ENCODE data around the gene PRTN3.
"Not testable (repeated sequence)": the region's sequence is repeated elsewhere in the genome, so short reads cannot be mapped to it uniquely, and the experiment has no call there.

Gene PRTN3

DNA sequence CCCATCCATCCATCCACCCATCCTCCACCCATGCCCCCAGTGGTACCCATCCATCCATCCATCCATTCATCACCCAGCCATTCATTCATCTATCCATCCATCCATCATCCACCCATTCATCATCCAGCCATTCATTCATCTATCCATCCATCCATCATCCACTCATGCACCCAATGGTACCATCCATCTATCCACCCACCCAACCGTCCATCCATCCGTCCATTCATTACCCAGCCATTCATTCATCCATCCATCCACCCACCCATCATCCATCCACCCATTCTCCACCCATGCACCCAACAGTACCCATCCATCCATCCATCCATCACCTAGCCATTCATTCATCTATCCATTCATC lies 24.3 kb upstream of the PRTN3 start:
- no peak for DNase-seq

DNA sequence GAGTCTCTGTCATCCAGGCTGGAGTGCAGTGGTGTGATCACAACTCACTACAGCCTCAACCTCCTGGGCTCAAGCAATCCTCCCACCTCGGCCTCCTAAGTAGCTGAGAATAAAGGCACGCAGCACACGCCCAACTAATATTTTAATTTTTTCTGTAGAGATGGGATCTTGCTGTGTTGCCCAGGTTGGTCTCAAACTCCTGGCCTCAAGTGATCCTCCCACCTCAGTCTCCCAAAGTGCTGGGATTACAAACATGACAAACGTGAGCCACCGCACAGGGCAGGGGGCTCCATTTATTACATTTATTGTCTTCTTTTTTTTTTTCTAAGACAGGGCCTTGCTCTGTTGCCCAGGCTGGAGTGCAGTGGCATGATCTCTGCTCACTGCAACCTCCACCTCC lies 20.6 kb upstream of the PRTN3 start:
- DNase-seq: not testable (repeated sequence)

DNA sequence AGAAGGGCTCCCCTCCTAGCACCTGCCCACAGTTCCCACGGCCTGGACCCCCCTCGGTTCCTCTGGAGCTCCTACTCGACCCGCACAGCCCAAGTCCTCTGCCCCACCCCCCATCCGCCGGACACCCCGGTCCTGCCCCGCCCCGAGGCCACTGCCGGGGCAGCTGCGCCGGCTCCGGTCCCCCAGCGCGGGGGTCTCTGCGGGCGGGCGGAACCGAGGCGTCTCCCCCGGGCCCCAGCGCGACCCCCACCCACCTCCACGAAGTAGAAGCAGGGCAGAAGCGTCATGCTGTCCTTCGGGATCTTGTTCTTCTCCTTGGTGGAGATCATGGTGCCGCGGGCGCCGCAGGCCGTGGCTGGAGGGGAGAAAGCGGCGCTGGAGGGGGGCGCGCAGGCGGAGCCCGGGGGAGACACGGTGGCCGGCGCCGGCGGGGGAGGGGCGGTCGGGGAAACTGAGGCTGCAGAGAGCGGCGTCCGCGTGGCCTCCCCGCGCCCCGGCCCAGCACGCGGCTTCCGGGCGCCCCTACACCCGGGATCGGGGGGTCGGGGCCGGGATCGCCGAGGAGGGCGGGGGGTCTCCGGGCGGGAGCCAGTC lies 19.5 kb upstream of the PRTN3 start:
- DNase-seq: no peak

DNA sequence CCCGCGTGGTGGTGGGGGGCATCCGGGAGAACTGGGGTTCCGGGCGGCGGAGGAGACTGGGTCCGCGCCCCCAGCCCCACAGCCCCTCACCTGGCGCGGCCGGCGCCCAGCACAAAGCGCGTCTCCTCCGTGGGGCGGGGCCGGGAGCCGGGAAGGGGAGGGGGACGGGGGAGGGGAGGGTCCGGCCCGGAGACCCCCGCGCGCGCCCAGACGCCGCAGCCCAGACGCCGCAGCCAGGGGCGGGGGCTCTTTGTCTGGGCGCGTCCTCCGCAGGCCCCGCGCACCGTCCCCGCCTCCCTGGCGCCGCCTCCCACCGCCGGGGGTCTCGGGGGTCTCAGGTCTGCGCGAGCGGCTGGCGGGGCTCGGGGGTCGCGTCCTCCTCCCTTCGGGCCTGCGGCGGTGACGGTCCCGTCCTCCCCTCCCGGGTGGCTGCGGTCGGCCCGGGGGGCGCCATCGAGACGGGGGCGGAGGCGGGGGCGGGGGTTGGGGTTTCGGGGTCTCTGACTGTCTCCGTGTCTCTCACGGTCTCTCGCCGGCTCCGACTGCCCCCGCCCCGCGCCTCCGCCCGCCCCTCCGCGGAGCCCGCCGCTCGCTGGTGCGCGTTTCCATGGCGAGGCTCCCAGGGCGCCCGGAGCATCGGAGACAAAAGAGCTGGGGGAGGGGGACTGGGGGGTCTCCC lies 18.8 kb upstream of the PRTN3 start, which contains the start of gene PLPPR3:
Gene PLPPR3 (minus strand): TSS at position 131 of the 679 bp plus-strand sequence. CDS start 396 bp downstream, outside the sequence.
- no peak for DNase-seq

DNA sequence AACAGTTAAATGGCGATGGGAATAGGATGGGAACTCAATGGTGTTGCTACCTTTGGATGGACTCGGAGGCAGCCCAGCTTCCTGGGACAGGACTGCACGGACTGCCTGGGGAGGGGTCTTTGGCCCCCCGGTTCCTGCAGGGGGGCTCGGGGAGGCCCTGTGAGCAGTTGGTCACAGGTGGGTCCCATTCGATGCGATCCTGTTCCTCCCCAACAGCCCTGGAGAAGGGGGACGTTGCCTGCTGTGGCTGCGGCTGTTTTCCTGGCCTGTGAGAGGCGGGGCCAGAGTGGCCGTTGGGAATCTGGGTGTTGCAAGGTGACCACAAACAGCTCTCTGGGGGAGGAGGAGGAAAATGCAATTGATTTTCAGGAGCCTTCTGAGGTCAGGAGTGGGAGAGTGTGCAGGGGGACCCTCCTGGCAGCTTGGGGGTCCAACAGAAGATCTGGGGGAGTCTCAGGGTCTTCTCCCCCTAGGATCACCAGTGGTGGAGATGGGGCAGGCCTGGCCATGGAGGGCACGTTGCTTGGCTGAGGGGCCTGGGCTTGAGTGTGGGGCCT lies 17.2 kb upstream of the PRTN3 start:
- DNase-seq: no peak

DNA sequence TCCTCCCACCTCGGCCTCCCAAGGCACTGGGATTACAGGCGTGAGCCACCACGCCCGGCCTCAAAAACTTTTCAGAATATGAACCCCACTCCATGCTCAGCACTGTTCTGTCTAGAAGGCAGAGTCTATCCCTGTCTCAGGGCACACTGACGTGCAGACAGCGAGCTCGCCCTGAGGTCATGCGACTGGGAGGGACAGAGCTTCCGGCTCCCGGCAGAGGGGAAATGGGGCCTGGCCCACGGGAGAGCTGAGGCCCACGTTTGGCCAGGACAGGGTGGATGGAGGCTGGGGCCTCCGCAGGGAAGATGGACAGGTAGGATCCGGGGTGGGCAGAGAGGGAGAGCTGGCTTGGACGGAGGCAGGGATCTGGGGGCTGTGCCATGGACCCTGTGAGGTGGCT lies 15.9 kb upstream of the PRTN3 start:
- DNase-seq: no peak

DNA sequence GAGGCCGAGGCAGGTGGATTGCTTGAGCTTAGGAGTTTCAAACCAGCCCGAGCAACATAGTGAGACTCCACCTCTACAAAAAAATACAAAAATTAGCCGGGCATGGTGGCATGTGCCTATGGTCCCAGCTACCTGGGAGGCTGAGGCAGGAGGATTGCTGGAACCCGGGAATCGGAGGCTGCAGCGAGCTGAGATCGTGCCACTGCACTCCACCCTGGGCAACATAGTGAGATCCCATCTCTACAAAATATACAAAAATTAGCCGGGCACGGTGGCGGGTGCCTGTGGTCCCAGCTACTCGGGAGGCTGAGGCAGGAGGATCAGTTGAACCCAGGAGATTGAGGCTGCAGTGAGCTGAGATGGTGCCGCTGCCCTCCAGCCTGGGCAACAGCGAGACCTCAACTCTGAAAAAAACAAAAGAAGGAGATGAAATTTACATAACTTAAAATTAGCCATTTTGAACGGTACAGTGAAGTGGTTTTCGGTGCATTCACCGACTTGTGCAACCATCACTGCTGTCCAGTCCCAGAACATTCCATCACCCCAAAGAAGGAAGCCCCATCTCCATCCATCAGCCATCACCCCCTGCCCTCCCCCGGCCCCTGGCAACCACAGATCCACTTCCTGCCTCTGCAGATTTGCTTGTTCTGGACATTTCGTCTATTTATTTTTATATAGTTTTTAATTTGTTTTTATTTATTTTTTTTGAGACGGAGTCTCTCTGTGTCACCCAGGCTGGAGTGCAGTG lies 14.7 kb upstream of the PRTN3 start:
- DNase-seq: no peak

DNA sequence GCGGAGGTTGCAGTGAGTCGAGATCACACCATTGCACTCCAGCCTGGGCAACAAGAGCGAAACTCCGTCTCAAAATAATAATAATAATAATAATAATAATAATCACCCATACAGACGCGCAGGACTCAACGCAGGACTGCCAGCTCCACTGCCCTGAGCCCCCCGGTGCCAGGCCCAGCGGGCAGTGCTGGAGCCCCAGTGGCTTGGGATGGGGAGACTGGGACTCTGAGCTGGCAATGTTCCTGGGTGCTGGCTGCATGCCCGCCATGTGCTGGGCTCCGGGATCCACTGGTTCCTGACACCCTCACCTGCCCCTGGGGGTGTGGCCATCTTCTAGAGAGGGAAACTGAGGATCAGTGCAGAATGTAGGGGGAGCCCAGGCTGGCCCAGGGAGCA lies 13.5 kb upstream of the PRTN3 start:
- no peak for DNase-seq

DNA sequence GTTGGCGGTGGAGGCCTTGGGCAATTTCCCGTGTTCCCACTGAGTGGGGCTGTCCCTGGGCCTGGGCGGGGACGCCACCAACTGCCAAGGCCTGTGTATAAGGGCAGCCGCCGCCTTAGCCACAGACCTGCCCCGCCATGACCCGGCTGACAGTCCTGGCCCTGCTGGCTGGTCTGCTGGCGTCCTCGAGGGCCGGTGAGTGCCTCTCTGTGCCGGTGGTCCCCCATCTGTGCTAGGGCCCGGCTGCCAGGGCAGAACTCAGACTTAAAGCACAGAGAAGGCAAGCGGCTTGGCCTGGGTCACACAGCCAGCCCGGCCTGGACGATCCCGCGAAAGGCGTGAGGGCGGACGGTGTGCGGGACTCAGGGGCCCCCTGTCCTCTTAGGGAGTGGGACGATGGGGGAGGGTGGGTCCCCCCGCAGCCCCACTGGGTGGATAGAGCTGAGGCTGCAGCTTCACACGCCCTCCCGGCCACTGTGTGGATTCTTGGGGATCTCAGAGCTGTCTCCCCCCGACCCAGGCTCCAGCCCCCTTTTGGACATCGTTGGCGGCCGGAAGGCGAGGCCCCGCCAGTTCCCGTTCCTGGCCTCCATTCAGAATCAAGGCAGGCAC lies 13.0 kb upstream of the PRTN3 start, which contains the start of gene AZU1:
Gene AZU1 (plus strand): TSS at position 128 of the 612 bp plus-strand sequence. CDS start 10 bp downstream, at position 138.
- DNase-seq: no peak

DNA sequence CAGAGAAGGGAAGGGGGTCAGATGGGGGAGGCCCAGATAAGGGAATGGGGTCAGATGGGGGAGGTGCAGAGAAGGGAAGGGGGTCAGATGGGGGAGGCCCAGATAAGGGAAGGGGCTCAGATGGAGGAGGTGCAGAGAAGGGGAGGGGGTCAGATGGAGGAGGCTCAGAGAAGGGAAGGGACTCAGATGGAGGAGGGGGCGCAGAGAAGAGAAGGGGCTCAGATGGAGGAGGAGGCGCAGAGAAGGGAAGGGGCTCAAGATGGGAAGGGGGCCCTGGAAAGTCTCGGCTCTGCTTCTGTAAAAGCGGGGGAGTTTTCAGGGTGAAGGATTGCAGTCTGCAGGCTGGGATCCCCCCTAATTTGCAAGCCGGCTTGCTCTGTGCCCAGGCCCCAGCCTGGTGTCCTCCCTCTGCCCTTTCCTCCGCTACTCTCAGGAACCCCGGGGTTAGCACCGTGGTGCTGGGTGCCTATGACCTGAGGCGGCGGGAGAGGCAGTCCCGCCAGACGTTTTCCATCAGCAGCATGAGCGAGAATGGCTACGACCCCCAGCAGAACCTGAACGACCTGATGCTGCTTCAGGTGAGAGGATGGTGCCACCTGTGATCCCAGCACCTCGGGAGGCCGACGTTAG lies 11.6 kb upstream of the PRTN3 start:
- DNase-seq: no peak

DNA sequence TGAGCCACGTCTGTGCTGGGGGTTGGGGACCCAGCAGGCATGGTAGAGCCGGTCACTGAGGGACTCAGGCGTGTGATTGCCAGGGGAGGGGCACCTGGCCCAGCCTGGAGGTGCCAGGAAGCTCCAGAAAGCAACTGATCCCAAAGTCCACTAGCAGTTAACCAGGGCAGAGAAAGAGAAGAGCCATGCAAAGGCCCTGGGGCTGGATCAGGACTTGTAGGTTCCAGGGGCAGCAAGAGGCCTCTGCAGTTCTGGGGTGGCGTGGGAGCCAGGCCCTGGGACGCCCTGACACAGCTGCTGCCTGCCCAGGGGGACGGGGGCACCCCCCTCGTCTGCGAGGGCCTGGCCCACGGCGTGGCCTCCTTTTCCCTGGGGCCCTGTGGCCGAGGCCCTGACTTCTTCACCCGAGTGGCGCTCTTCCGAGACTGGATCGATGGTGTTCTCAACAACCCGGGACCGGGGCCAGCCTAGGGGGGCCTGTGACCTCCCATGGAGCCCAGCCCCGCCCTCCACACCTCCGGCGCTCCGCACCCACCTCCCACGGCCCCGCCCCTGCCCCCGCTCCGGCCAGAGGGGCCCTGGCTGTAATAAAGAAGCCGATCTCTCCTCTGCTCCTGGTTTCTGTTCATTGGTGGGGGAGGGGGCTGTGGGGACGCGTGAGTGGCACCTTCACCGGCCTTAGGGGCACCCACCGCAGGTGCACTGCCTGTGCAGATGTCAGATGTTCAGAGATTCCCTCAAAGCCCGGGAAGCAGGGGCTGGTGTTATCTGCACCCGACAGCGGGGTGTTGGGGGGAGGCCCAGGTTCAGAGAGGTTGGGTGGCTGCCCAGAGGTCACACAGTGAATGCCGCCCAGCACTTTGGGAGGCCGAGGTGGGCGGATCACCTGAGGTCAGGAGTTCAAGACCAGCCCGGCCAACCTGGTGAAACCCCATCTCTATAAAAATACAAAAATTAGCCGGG lies 9.1 kb upstream of the PRTN3 start:
- DNase-seq: no peak

DNA sequence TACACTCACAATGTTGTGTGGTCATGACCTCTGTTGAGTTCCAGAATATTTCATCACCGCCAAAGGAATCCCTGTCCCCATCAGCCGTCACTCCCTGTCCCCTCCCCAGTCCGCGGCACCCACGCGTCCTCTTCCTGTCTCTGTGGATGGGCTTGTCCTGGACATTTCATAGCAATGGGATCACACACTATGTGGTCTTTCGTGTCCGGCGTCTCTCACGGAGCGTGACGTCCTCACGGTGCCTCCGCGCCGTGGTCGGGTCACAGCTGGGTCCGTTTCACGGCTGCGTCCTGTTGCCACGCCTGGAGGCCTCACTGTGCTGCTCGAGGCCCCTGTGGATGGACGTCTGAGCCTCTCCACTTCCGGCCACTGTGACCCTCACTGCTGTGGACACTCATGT lies 6.6 kb upstream of the PRTN3 start:
- DNase-seq: no peak

DNA sequence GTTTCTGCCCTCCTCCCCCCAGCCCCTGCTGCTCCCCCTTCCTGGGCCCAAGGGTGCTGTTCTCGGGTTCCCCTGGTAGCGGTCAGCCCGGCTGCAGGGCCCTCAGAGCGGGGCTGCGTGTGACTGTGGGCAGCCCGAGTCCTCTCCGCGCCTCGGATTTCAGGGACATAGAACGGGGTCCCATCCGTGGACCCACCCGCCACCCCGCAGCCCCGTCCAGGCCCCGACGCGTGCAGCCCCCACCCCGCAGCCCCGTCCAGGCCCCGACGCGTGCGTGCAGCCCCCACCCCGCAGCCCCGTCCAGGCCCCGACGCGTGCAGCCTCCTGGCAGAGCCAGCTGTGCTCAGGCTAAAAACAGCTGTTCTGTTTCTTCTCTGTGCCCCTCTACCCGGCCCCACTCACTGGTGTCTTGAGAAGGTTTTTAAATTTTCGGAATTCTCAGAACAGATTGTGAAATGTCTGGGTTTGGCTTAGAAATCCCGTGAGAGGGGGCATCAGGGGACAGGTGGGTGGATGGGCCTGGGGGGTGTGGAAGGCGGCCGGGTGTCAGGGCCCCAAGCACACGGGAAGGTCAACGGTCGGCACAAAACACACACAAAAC lies 5.5 kb upstream of the PRTN3 start:
- no peak for DNase-seq

DNA sequence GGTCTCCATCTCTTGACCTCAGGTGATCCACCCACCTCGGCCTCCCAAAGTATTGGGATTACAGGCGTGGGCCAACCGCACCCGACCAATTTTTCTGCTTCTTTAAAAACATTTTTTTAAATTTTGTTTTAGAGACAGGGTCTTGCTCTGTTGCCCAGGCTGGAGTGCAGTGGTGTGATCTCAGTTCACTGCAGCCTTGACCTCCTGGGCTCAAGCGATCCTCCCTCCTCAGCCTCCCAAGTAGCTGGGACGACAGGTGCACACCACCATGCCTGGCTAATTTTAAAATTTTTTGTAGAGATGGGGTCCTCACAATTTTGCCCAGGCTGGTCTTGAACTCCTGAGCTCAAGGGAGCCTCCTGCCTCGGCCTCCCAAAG lies 2.0 kb downstream of the PRTN3 start:
- not testable (repeated sequence) for DNase-seq

DNA sequence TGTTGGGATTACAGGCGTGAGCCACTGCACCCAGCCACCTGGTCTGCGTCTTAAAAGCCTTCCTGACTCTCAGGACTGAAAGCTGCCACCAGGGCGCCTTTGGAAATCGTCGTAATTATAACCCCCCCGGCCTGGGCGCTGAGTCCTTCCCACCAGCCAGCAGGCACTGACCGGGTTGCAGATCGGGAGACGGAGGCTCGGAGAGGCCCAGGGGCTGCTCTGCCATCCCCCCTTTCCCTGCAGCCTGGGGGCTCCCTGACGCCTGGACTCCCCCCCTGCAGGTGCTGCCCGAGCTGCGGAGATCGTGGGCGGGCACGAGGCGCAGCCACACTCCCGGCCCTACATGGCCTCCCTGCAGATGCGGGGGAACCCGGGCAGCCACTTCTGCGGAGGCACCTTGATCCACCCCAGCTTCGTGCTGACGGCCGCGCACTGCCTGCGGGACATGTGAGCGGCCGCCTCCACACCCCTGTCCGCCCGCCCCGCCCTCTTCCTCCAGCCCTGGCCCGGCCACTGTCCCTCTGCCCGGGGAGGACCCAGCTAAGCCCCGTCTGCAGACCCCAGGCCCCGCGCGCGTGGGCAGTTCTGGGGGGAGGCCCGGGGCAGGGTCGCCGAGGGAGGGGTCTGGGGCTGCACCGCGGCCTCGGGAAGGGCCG lies 2.5 kb downstream of the PRTN3 start:
- no peak for DNase-seq

DNA sequence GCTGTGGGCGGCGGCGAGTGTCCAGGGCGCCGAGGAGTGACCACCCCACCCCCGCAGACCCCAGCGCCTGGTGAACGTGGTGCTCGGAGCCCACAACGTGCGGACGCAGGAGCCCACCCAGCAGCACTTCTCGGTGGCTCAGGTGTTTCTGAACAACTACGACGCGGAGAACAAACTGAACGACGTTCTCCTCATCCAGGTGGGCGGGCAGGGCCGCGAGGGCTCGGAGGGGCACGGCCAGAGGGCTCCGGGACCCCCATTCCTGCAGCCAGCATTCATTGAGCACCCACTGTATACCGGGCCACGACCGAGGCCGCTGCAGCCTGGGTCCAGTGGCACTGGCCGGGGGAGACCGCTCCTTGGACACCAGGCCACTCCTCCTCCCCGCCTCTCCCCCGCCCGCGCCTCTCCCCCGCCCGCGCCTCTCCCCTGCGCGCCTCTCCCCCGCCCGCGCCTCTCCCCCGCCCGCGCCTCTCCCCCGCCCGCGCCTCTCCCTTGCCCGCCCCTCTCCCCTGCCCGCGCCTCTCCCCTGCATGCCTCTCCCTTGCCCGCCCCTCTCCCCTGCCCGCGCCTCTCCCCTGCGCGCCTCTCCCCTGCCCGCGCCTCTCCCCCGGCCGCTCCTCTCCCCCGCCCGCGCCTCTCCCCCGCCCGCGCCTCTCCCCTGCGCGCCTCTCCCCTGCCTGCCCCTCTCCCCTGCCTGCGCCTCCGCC lies 3.2 kb downstream of the PRTN3 start:
- DNase-seq: no peak

DNA sequence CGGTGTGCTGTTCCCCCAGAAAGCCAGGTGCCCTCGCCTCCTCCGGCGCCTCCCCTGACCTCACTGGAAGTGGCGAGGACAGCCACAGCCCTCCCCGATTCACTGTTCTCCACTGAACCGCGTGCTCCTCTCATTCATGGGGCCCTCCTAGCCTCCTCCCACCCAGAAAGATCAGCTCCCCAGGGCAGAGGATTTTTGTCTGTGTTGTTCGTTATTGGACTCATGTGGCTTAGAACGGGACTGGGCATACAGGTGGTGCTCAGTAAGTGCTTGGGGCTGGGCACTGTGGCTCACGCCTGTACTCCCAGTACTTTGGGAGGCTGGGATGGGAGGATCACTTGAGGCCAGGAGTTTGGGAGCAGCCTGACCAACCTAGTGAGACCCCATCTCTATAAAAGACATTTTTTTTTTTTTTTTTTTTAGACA lies 3.8 kb downstream of the PRTN3 start:
- DNase-seq: no peak

DNA sequence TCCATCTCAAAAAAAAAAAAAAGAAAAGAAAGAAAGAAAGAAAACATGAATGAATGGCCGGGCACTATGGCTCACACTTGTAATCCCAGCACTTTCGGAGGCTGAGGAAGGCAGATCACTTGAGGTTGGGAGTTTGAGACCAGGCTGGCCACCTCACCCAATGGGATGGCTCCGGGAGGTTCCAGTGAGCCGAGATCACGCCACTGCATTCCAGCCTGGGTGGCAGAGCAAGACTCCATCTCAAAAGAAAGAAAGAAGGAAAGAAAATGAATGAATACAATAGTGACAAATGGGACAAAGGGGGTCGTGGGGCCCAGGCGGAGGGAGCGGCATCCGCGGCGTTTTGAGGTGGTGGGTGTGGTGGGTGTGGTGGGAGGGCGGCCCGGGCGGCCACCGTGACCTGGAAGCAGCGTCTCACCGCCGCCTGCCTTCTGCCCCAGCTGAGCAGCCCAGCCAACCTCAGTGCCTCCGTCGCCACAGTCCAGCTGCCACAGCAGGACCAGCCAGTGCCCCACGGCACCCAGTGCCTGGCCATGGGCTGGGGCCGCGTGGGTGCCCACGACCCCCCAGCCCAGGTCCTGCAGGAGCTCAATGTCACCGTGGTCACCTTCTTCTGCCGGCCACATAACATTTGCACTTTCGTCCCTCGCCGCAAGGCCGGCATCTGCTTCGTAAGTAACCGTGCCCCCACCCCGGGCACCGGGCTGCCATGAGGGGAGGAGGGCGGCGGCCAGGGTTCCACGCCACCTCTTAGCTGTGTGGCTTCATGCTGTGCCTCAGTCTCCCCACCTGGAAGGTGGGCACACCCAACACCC lies 5.1 kb downstream of the PRTN3 start:
- DNase-seq: no peak

DNA sequence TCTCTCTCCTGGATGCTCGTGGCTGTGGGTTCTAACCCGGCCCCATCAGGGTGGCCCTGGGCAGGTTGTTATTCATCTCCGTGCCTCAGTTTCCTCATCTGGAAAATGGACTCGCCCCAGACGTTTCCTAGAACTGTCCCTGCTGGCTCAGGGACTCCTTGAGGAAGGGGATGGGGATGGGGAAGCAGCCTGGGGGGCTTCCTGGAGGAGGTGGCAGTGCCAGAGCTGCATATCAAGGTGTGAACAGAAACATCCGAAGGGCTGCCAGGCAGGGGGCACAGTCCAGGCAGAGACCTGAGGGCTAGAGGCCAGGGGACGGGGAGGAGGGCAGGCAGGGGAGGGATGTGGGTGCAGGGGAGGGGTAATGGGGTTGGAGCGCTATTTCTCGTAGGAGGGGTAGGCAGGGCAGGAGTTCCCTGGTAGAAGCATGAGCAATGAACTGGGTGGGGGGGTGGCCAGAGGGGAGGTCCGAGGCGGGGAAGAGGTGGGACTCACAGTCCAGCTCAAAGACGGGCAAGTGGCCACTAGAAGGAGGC lies 7.7 kb downstream of the PRTN3 start:
- no peak for DNase-seq
